HG03060 (cell line): ENCODE data around the gene LSP1.
"Not testable (repeated sequence)": the region's sequence is repeated elsewhere in the genome, so short reads cannot be mapped to it uniquely, and the experiment has no call there.

Experiments
- ATAC-seq: cut with Tn5 transposase; IDR thresholded peaks from one replicate; pipeline ENCODE4 v1.9.1; 2021; ENCODE audit warnings: low read depth, moderate number of reproducible peaks; ENCODE audit not compliant: unreplicated experiment

The LSP1 gene

GRCh38 chr11:1852877-1853276 is at the start of gene LSP1:
Gene LSP1, plus strand, starts transcription at chr11:1853084. Its CDS starts 61 bp downstream, at chr11:1853145.
- peak; percentile 24 for ATAC-seq

GRCh38 chr11:1803246-1803645 is 49.6 kb upstream of the LSP1 start:
- no peak for ATAC-seq

- not testable (repeated sequence) for ATAC-seq
Measured at GRCh38 chr11:1803835-1804519, 48.9 kb upstream of the LSP1 start.

- ATAC-seq, result no peak
Measured at GRCh38 chr11:1805525-1805924, 47.4 kb upstream of the LSP1 start.

- ATAC-seq, result no peak
Measured at GRCh38 chr11:1807264-1807995, 45.5 kb upstream of the LSP1 start.

- no peak for ATAC-seq
Measured at GRCh38 chr11:1810761-1811160, 42.1 kb upstream of the LSP1 start.

- ATAC-seq, result no peak
Measured at GRCh38 chr11:1812274-1812673, 40.6 kb upstream of the LSP1 start.

- ATAC-seq, result no peak
Measured at GRCh38 chr11:1812801-1813200, 40.1 kb upstream of the LSP1 start.

GRCh38 chr11:1813356-1813755 is 39.5 kb upstream of the LSP1 start:
- ATAC-seq, result not testable (repeated sequence)

GRCh38 chr11:1814691-1815090 is 38.2 kb upstream of the LSP1 start:
- ATAC-seq, result no peak

- no peak for ATAC-seq
Measured at GRCh38 chr11:1815311-1815710, 37.6 kb upstream of the LSP1 start.

GRCh38 chr11:1815751-1816150 is 37.1 kb upstream of the LSP1 start:
- no peak for ATAC-seq

GRCh38 chr11:1817000-1817399 is 35.9 kb upstream of the LSP1 start:
- no peak for ATAC-seq

GRCh38 chr11:1817511-1817910 is 35.4 kb upstream of the LSP1 start:
- no peak for ATAC-seq

GRCh38 chr11:1819074-1819473 is 33.8 kb upstream of the LSP1 start:
- ATAC-seq, result no peak

GRCh38 chr11:1820463-1821325 is 32.2 kb upstream of the LSP1 start:
- no peak for ATAC-seq

GRCh38 chr11:1821562-1821961 is 31.3 kb upstream of the LSP1 start:
- no peak for ATAC-seq

- no peak for ATAC-seq
Measured at GRCh38 chr11:1822648-1823375, 30.1 kb upstream of the LSP1 start.

GRCh38 chr11:1823376-1824220 is 29.3 kb upstream of the LSP1 start:
- no peak for ATAC-seq
